HG03103 (cell line): ENCODE data around the gene ST3GAL6.

ENCODE experiments used
- ATAC-seq: cut with Tn5 transposase; IDR thresholded peaks from one replicate; pipeline ENCODE4 v1.9.1; 2021; ENCODE audit warnings: low read depth; ENCODE audit not compliant: unreplicated experiment

ST3GAL6 gene

GRCh38 chr3:98739266-98739665, 23.9 kb upstream of the ST3GAL6 start:
- no peak for ATAC-seq

DNA sequence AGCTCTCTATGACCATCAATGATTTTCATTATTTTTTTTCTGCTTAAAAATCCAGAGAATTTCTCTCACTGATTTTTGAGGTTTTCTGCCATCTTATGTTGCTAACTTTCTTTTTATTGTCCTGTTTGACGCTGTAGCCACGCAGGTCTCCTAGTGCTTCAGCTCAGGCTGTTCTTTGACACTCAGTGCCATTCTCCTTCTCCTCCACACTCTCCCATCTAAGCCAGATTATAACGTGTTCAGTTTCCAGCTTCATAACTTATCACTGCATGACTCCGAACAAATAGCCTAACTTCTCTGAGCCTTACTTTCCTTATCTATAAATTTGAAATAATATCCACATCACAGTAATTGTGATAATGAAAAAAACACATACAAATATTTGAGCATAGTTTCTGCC, 22.8 kb upstream of the ST3GAL6 start:
- ATAC-seq: no peak

DNA sequence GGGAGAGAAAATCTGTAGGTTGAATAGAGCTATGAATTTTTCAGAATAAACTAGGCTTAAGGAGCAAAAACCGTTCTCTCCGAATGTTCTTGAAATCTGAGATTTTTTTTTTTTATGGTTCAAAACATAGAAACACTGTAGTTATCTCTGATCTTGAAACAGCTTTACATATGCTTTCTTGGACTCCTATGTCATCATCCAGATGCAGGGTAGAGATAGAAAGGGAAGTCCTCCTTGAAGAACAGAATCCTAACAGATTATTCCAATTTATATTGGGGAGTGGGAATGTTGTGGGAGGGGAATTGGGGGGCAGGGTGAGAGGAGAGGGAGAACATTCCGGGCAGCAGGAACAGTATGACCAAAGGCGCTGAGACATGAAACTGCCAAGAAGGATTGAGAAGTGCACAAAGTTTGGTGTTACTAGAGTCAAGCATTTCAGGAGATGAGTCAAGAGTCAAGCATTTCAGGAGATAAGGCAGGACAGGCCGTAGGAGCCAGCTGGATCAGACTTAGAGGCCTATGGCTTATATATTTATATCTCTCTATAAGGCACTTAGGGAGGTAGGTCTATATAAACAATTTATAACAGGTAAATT, 21.9 kb upstream of the ST3GAL6 start:
- ATAC-seq: no peak

DNA sequence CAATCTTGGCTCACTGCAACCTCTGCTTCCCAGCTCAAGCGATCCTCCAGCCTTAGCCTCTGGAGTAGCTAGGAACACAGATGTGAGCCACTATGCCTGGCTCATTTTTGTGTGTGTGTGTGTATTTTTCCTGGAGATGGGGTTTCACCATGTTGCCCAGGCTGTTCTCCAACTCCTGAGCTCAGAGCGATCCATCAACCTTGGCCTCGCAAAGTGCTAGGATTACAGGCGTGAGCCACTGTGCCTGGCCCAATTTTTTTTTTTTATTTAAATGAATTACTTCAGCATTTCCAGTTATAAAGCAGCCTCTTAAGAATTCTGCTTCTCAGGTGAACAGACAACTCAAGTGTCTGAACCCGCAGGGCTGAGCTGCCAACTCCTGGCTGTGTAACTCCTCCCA, 20.1 kb upstream of the ST3GAL6 start:
- ATAC-seq: no peak

DNA sequence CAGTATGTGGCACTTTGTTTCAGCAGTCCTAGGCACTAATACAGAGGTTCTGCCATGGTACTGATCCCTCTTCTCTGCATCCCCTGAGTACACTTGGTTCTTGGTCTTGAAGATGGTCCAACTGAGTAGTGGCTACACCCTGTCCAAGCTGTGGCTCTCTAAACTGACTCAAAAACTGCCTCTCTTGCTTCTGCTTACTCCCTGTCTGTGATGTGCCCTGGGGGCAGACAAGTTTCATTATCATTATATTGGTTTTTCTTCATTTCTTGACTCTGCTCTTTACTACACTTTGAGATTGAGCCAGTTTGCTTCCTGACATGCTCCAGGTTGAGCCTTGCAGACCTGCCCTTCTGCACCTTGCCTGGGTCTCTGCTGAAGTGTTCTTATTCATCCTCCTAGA, 18.9 kb upstream of the ST3GAL6 start:
- no peak for ATAC-seq

- no peak for ATAC-seq
Measured at GRCh38 chr3:98745718-98746117, 17.4 kb upstream of the ST3GAL6 start.

DNA sequence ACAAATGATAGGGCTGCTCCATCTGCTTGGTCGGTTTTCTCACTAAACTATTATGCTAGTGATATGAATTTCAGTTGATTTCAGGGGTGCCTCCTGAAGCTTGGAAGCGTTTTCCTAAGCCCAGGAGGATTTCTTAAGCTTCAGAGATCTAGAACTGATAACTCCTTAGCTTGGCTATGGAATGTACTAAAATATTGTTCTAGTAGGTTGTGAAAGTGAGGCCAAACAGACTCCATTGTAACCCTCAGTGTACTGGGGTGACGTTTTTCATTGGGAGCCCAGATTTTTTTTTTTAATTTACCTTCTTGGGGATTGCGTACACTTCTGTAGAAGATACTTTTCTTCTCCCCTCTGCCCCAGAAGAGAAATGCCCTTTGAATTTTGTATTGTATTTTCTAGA, 17.0 kb upstream of the ST3GAL6 start:
- ATAC-seq: no peak

DNA sequence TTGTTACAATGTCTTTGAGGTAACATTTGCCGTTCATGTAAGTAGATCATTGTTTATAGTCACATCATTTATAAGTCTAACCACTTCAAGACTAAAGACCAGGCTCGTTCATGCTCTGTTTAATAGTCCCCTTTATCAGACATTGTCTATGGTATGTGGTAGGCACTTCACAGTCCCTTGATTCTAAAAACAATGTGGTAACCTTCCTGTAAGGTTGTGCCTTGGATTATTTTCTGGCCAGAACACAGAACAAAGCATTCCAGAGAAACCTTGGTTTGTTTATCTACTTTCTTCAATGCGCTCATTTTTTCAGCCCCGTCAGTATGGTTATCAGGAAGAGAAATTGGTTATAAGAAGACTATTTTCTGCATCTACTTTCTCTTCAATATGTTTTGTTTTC, 16.3 kb upstream of the ST3GAL6 start:
- ATAC-seq: no peak

DNA sequence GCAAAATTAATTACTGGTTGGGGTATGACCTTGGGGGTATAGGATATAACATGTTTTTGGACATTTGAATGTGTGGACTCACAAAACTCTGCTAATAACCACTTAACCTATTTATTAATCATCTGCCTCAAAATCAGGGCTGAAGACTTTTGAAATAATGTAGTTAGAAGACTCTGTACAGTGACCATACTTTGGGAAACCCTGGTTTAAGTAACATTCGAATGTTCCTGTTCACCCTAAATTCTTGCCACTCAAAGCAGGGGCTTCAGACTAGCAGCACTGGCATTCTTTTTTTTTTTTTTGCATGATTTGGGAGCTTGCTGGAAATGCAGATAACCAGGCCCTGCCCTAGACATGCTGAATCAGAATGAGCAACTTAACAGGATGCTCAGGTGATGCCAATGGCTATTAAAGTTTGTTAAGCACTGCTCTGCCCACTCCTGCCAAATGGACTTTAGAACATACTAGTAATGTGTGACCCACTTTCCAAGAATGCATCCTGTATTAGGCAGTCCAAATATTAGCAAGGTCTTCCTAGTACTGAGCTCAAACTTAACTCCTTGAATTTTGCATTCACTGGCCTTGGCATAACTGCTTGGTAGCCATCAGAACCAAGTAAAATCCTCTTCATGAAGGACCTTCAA, 12.7 kb upstream of the ST3GAL6 start:
- no peak for ATAC-seq

DNA sequence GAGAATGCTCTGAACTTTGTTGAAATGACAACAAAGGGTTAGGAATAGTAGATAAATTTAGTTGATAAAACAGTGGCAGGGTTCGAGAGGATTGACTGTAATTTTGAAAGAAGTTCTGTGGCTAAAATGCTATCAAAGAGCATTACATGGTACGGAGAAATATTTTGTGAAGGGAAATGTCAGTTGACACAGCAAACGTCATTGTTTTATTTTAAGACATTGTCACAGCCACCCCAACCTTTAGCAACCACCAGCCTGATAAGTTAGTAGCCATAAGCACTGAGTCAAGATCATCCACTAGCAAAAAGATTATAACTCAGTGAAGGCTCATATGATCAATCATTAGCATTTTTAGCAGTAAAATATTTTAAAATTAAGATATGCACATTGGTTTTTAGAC, 8.7 kb upstream of the ST3GAL6 start:
- no peak for ATAC-seq

GRCh38 chr3:98755601-98756000, 7.5 kb upstream of the ST3GAL6 start:
- no peak for ATAC-seq

DNA sequence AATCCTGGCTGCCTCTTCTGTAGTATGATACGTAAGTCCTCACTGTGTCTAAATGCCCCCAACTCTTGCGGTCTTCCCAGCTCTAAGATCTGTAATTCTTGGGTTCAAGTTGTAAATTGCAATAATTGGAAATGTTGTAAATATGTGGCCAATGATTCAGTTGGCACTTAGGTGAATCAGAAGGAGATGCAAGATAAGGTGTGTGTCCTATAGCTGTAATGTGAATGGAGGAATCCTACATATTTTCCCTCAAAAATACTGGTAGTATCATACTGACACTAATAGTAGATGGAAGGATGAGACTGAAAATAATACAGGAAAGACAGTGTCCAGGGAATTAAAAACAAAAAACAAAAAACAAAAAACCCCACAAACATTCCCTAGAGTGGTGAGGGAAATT, 3.5 kb upstream of the ST3GAL6 start:
- no peak for ATAC-seq

DNA sequence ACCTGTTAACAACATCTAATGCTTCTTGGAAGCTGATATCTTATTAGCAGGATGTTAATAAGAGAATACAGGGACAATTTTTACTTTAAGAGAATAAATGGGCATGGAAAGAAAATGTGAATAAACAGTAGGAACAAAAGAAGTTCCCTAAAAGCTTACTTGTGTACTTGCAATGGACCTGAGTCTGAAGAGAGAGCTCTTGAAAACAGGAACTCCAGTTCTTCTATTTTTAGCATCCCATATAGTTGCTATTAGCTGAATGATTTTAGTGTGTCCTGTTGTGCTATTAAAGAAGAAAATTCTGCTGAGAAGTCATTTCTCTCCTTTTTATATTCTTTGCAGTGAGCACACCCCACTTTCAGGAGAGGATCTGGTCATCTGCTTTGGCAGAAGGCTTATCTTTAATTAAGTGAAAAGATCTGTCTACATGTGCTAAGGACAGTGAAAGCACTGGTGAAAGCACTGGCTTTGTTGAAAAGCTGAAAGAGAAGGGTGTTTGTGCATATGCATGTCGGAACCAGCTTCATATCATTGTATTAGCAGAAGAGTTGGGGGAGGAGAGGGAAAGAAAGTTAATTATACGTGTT, 1.4 kb upstream of the ST3GAL6 start:
- ATAC-seq: no peak

- ATAC-seq: no peak
Measured at GRCh38 chr3:98763819-98764418, 779 bp downstream of the ST3GAL6 start.

- no peak for ATAC-seq
Measured at GRCh38 chr3:98764472-98764884, 1.3 kb downstream of the ST3GAL6 start.

DNA sequence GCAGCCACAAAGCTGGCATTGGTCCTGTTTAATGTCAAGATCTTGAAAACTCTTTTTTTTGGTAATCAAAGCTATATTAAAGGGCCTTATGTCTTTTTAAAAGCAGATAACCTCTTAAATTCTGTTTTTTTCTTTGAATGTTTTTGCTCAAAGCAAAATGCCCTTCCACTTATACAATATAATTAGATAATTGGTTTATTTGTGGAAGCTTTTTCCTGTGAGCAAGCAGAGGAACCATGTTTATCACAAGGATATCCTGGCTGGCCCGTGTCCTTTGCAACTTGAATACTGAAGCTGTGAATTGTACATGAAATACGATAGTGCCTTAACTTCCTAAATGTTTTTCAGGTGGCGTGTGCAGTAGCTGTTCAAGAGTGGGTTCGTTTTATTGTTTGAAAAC, 2.6 kb downstream of the ST3GAL6 start:
- ATAC-seq: no peak

DNA sequence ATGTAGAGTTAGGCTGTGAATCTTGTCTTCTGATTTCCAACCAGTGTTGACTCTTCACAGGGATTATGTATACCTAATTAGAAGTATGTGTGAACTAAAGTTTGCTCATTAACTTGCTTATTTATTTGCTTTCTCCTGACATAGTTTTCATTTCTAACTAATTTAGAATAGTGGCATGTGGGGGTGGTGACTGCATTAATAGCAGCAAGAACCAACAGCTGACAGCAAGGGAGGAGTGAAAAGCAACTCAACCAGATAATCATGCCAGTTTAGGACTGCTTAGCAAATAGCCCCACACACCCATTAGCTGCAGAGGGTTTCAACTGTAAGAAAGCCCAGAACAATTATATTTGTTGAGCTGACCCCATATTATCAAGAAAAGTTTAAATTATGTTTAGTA, 3.8 kb downstream of the ST3GAL6 start:
- ATAC-seq: no peak

DNA sequence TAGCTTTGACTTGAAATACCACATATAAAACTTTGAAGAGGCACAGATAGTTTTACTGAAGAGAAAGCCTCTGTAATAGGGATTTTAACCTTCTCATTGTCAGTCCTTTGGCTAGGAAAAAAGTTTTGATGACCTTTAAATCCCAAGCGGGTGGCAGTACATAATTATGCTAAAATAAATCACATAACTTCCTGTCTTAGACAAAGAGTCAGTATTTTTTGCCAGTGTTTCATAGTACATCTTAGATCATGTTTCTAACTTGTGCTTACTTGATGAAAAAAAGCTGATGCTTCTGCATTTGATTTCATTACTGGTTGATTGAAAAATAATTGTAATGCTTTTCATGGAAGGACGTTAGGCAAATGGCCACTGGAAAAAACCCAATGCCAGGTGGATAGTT, 5.8 kb downstream of the ST3GAL6 start:
- ATAC-seq: no peak

DNA sequence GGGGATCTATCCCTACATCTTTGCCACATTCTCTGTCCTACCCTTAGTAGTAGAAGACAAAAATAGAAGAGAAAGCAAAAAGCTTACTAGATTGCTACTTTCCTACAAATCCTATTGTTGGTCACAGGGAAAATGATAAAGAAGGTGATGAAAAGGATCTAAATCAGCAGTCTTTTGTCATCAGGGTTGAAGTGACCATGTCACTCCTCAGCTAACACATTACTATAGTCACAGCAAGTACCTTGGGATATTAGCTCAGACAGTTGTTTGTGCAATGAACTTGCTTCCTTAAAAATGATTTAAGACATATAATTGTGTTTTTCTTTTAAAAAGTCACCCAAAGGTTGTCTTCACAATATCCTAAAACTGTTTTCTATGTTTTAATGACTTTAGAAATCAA, 6.3 kb downstream of the ST3GAL6 start:
- no peak for ATAC-seq

DNA sequence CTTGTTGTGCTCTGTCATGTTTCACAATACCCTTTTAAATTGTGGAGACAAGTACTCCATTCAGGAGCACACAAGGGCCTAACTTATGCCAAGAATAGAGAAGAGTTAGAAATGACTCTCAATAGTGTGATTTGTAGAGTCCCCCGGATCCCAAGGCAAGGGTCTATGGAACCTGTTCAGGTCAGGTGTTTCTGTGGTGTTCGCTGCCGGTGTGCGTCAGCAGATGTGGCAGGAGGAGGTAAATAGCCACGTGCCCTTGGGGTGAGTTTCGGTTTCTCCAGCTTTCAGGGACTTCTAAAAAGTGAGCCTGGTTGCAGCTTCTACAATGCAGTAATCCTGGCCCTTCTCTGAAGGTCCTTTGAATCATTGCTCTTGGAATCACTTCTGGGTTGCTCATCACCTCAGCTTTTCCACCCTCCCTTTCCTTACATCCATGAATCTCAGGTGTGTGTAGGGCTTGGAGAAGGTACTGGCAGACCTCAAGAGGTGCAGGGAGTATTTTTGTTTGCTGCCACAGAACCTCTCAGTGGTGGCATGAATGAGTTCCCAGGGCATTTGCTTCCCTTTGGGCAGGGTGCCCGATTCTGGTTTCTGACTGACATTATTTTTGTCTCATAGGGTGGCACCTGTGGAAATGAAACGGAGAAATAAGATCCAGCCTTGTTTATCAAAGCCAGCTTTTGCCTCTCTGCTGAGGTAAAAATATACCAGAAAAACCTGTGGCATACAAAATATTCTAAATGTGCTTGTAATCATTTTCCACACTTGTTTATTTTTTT, 7.3 kb downstream of the ST3GAL6 start:
- ATAC-seq: no peak

GRCh38 chr3:98772022-98772421, 8.9 kb downstream of the ST3GAL6 start:
- ATAC-seq: no peak
